ENCODE results near the gene TTC1. TPM values are rescaled to one million over a fixed set of nuclear protein-coding genes. Genes with fewer than 3 reads are reported as not detected.

TTC1 gene
- total RNA-seq, 1 donor from 2014 or later = 46.3 TPM

DNA sequence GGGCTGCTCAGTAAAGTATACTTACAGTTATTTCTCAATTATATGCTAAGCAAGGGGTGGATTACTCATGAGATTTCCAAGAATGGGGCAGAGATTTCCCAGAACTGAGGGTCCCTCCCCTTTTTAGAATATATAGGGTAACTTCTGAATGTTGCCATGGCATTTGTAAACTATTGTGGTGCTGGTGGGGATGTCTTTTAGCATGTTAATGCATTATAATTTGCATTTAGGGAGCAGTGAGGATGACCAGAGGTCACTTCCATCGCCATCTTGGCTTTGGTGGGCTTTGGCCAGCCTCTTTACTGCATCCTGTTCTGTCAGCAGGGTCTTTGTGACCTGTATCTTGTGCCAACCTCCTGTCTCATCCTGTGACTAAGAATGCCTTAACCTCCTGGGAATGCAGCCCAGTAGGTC lies 35.5 kb downstream of the TTC1 start:
- TF ChIP-seq, protein P1, sequence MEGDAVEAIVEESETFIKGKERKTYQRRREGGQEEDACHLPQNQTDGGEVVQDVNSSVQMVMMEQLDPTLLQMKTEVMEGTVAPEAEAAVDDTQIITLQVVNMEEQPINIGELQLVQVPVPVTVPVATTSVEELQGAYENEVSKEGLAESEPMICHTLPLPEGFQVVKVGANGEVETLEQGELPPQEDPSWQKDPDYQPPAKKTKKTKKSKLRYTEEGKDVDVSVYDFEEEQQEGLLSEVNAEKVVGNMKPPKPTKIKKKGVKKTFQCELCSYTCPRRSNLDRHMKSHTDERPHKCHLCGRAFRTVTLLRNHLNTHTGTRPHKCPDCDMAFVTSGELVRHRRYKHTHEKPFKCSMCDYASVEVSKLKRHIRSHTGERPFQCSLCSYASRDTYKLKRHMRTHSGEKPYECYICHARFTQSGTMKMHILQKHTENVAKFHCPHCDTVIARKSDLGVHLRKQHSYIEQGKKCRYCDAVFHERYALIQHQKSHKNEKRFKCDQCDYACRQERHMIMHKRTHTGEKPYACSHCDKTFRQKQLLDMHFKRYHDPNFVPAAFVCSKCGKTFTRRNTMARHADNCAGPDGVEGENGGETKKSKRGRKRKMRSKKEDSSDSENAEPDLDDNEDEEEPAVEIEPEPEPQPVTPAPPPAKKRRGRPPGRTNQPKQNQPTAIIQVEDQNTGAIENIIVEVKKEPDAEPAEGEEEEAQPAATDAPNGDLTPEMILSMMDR (IDR thresholded peaks at IDR 0.05; ENCODE audit: unreplicated experiment) = no peak
- Mint-ChIP-seq H3K4me3 (ENCODE audit: low read depth) (no peak overlapping the region), H3K27ac (no peak overlapping the region), H3K4me1 (ENCODE audit: low read depth) (no peaks in the 10 kb centered on the region), H3K27me3 (no peaks in the 10 kb centered on the region), H3K9me3 (ENCODE audit: low read depth) (no peaks in the 10 kb centered on the region), H3K36me3 (ENCODE audit: insufficient read depth) (peaks cover 6% of the 10 kb centered on the region)
- DNase-seq (ENCODE audit: low spot score, unreplicated experiment) = no peak

GRCh38 chr5:160044967-160045366 lies 36.0 kb downstream of the TTC1 start:
- H3K4me1 Mint-ChIP-seq (ENCODE audit: low read depth) = no peaks in the 10 kb centered on the region
- TF ChIP-seq, protein P1 (IDR thresholded peaks at IDR 0.05; ENCODE audit: unreplicated experiment) = no peak
- H3K36me3 Mint-ChIP-seq (ENCODE audit: insufficient read depth) = peaks cover 10% of the 10 kb centered on the region
- H3K4me3 Mint-ChIP-seq (ENCODE audit: low read depth) = no peak overlapping the region
- no peaks in the 10 kb centered on the region for H3K9me3 Mint-ChIP-seq (ENCODE audit: low read depth)
- H3K27ac Mint-ChIP-seq = no peak overlapping the region
- DNase-seq (ENCODE audit: low spot score, unreplicated experiment) = no peak
- no peaks in the 10 kb centered on the region for H3K27me3 Mint-ChIP-seq

DNA sequence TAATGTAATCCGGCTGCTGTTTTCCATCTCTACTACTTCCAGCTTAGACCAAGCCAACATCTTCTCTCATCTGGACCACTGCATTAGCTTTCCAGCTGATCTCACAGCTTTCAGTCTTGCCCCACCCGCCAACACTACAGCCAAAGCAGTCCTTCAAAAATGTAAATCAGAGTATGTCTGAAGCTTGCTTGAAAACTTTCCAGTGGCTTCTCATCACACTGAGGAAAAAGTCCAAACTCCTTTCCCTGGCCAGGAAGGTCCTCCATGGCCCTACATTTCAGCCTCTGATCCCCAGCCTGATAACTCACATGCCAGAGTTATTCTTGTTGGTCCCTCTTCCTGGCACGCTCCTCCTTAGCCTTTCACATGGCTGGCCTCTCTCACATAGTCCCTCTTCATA lies 38.5 kb downstream of the TTC1 start:
- Mint-ChIP-seq H3K27ac (no peak overlapping the region), H3K36me3 (ENCODE audit: insufficient read depth) (peaks cover 10% of the 10 kb centered on the region), H3K9me3 (ENCODE audit: low read depth) (no peaks in the 10 kb centered on the region), H3K4me3 (ENCODE audit: low read depth) (no peak overlapping the region), H3K4me1 (ENCODE audit: low read depth) (no peaks in the 10 kb centered on the region), H3K27me3 (no peaks in the 10 kb centered on the region)
- no peak for DNase-seq (ENCODE audit: low spot score, unreplicated experiment)
- TF ChIP-seq, protein P1 (IDR thresholded peaks at IDR 0.05; ENCODE audit: unreplicated experiment) = no peak

DNA sequence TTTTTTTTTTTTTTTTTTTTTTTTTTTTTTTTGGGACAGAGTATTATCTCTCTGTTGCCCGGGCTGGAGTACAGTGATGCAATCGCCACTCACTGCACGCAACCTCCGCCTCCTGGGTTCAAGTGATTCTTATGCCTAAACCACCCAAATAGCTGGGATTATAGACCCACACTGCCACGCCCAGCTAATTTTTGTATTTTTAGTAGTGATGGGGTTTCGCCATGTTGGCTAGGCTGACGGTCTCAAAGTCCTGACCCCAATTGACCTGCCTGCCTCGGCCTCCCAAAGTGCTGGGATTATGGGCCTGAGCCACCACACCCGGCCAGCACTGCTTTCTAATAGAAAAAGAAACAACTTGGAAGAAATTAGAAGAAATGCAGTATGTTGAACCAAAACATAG lies 39.2 kb downstream of the TTC1 start:
- Mint-ChIP-seq H3K9me3 (ENCODE audit: low read depth) (no peaks in the 10 kb centered on the region), H3K4me1 (ENCODE audit: low read depth) (no peaks in the 10 kb centered on the region), H3K4me3 (ENCODE audit: low read depth) (no peak overlapping the region), H3K27me3 (no peaks in the 10 kb centered on the region), H3K36me3 (ENCODE audit: insufficient read depth) (peaks cover 10% of the 10 kb centered on the region), H3K27ac (no peak overlapping the region)
- no peak for DNase-seq (ENCODE audit: low spot score, unreplicated experiment)
- TF ChIP-seq, protein P1 (IDR thresholded peaks at IDR 0.05; ENCODE audit: unreplicated experiment) = no peak

- H3K4me1 Mint-ChIP-seq (ENCODE audit: low read depth) = no peaks in the 10 kb centered on the region
- no peak overlapping the region for H3K27ac Mint-ChIP-seq
- peaks cover 15% of the 10 kb centered on the region for H3K36me3 Mint-ChIP-seq (ENCODE audit: insufficient read depth)
- TF ChIP-seq, protein P1 (IDR thresholded peaks at IDR 0.05; ENCODE audit: unreplicated experiment) = no peak
- no peak for DNase-seq (ENCODE audit: low spot score, unreplicated experiment)
- H3K27me3 Mint-ChIP-seq = no peaks in the 10 kb centered on the region
- H3K4me3 Mint-ChIP-seq (ENCODE audit: low read depth) = no peak overlapping the region
- no peaks in the 10 kb centered on the region for H3K9me3 Mint-ChIP-seq (ENCODE audit: low read depth)
These were observed 40.2 kb downstream of the TTC1 start for GRCh38 chr5:160049099-160049498.

Measured in progenitor cell of endocrine pancreas (in vitro differentiated cells).